Measurements from ENCODE around the gene GAS6.
"Not testable (repeated sequence)": the region's sequence is repeated elsewhere in the genome, so short reads cannot be mapped to it uniquely, and the experiment has no call there.

Gene GAS6

DNA sequence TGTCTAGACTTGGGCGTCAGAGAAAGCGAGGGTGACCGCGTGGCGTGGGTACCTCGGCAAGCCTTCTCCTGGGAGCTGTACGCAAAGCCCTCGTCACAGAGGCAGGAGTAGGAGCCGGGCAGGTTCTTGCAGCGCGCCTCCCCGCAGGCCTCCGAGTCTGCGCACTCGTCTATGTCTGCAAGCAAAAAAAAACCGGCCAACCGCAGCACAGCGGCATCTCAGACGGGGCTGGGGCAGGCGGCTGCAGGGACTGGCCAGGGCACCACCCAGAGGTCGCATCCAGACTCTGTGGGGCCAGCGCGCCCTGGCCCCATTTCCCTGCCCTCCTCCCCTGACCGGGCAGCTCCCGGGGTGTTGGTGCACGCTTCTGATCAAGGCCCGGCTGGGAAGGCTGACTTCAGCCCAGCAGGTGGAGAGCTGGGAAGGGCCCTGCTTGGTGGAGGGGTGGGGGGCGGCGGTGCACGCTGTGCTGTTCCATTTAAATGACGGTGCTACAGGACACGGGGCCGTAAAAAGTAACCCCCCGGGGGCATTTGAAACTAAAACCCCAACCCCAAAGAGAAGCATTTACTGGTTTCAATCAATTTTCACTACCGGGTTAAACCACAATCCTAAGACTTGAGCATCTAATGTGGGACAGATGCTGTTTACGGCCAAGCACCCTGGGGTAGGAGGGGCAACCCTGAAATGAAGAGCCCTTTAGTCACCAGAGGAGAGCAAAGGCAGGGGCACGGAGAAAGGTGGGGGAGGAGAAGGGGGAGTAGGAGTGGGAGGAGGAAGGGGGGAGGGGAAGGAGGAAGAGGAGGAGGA, 28.2 kb downstream of the GAS6 start:
- Histone ChIP-seq H3K4me1 (ENCODE audit: control insufficient read depth, insufficient read depth, low read length) (peaks cover 22% of the 10 kb centered on the region), H3K36me3 (ENCODE audit: control insufficient read depth, insufficient read depth, low read length) (peaks cover 7% of the 10 kb centered on the region), H3K27me3 (ENCODE audit: control insufficient read depth, insufficient read depth, low read length) (no peaks in the 10 kb centered on the region), H3K27ac (ENCODE audit: low read depth, low read length) (no peak overlapping the region), H3K4me3 (ENCODE audit: low read length) (no peak overlapping the region), H3K9ac (ENCODE audit: low read length) (no peak overlapping the region)

DNA sequence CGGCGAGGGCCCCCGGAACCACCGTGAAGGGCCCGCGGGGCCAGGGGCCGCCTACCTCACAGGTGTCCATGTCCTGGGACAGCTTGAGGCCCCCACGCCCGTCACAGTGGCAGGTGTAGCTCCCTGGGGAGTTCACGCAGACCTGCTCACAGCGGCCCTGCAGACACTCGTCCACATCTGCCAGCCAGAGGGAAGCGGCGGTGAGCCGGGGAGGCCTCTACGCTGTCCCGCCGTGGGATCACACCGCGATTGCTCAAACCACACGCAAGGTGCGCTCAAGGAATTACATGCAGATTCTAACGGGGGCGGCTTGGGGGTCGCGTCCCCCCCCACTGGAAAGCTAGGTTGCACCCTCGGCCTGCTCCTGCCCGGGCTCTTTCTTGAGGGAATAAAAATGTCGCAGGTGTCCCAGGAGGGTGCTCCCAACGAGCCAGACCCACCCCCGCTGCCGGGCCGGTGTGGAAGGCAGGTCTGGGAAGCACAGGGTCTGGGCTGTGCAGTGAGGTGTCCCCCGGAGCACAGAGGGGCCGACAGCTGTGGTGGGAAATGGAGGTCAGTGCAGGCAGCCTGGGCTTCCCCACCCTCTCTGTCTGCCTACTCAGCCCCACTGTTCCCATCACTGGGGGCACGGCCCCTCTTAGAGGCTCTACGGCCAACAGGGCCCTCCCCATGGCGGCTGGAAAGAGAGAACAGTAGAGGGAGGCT, 29.2 kb downstream of the GAS6 start:
- Histone ChIP-seq H3K4me3 (ENCODE audit: low read length) (no peak overlapping the region), H3K36me3 (ENCODE audit: control insufficient read depth, insufficient read depth, low read length) (peaks cover 7% of the 10 kb centered on the region), H3K27ac (ENCODE audit: low read depth, low read length) (no peak overlapping the region), H3K9ac (ENCODE audit: low read length) (no peak overlapping the region), H3K4me1 (ENCODE audit: control insufficient read depth, insufficient read depth, low read length) (peaks cover 18% of the 10 kb centered on the region), H3K27me3 (ENCODE audit: control insufficient read depth, insufficient read depth, low read length) (no peaks in the 10 kb centered on the region)

DNA sequence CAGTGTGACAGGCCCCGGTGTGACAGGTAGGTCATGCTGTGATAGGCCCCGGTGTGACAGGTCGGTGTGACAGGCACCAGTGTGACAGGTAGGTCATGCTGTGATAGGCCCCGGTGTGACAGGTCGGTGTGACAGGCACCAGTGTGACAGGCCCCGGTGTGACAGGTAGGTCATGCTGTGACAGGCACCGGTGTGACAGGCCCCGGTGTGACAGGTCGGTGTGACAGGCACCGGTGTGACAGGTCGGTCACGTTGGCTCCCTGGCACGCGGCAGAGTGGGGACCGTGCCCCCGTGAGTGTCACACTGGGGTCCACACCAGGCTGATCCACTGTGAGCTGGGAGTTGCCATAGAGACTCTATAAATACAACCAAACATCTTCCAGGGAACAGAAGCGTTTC, 29.9 kb downstream of the GAS6 start:
- not testable (repeated sequence) for H3K27me3 ChIP-seq (ENCODE audit: control insufficient read depth, insufficient read depth, low read length); H3K27ac ChIP-seq (ENCODE audit: low read depth, low read length); H3K36me3 ChIP-seq (ENCODE audit: control insufficient read depth, insufficient read depth, low read length); H3K9ac ChIP-seq (ENCODE audit: low read length); H3K4me3 ChIP-seq (ENCODE audit: low read length)
- peaks cover 17% of the 10 kb centered on the region for H3K4me1 ChIP-seq (ENCODE audit: control insufficient read depth, insufficient read depth, low read length)

DNA sequence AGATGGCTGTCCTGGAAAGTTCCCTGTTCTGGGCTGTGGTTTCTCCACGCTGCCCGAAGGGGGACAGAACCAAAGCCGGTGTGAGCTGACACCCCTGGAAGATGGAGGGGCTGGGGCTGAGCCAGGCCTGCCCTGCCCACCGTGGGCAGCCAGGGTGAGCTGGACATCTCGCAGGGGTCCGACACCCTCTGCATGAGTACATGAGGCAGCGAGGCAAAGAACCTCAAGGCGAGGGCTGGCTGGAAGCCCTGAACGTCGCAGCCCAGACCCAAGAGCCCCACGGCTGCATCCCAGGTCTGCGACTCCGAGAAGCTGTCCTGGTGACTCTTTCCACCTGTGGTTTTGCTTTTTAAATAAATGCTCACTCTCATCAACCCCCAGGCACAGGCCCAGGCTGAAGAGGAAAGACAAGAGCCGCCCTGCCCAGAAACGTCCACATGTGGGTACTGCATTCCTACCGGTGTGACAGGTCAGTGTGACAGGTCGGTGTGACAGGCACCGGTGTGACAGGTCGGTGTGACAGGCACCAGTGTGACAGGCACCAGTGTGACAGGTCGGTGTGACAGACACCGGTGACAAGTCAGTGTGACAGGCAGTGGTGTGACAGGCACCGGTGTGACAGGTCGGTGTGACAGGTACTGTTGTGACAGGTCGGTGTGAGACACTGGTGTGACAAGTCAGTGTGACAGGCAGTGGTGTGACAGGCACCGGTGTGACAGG, 30.6 kb downstream of the GAS6 start:
- Histone ChIP-seq H3K27ac (ENCODE audit: low read depth, low read length) (no peak overlapping the region), H3K9ac (ENCODE audit: low read length) (no peak overlapping the region), H3K4me1 (ENCODE audit: control insufficient read depth, insufficient read depth, low read length) (peaks cover 13% of the 10 kb centered on the region), H3K36me3 (ENCODE audit: control insufficient read depth, insufficient read depth, low read length) (peaks cover 7% of the 10 kb centered on the region), H3K27me3 (ENCODE audit: control insufficient read depth, insufficient read depth, low read length) (no peaks in the 10 kb centered on the region), H3K4me3 (ENCODE audit: low read length) (no peak overlapping the region)

DNA sequence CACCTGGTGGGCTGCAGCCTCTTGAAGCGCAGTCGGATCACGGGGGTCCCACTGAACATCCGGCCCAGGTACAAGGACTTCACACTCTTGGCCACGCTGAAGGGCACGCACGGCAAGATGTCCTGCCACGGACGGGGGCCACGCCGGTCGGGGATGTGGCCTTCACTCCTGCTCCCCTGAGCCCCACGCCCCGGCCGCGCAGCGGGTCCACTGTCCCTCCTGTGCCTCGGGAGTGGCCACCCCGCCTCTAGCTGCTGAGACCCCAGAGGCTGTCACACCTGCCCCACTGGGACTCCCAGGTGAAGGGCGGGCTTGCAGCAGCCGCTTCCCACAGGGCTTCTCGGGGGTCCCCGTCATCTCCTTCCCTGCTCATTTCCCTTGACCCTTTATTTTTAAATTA, 31.2 kb downstream of the GAS6 start:
- H3K36me3 ChIP-seq (ENCODE audit: control insufficient read depth, insufficient read depth, low read length) = peaks cover 7% of the 10 kb centered on the region
- no peaks in the 10 kb centered on the region for H3K27me3 ChIP-seq (ENCODE audit: control insufficient read depth, insufficient read depth, low read length)
- H3K9ac ChIP-seq (ENCODE audit: low read length) = no peak overlapping the region
- no peak overlapping the region for H3K4me3 ChIP-seq (ENCODE audit: low read length)
- peaks cover 8% of the 10 kb centered on the region for H3K4me1 ChIP-seq (ENCODE audit: control insufficient read depth, insufficient read depth, low read length)
- no peak overlapping the region for H3K27ac ChIP-seq (ENCODE audit: low read depth, low read length)

DNA sequence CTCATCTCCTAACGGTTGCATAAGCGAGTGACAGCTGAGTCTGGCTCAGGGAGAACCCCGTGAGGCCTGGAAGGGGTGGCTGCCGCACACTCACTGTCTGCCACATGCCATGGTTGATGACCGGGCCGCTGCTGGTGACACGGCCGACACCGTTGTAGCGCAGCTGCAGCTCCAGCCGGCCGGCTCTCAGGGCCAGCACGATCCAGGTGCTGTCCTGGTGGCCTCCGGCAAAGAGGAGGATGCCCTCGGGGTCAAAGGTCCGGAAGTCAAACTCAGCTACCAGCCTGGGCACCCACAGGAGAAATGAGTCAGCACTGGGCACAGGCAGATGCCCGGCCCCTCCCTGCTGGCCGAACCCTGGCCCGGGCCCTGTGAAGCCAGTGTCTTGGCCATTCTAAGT, 31.7 kb downstream of the GAS6 start:
- Histone ChIP-seq H3K27me3 (ENCODE audit: control insufficient read depth, insufficient read depth, low read length) (no peaks in the 10 kb centered on the region), H3K4me3 (ENCODE audit: low read length) (no peak overlapping the region), H3K27ac (ENCODE audit: low read depth, low read length) (no peak overlapping the region), H3K36me3 (ENCODE audit: control insufficient read depth, insufficient read depth, low read length) (peaks cover 7% of the 10 kb centered on the region), H3K9ac (ENCODE audit: low read length) (no peak overlapping the region), H3K4me1 (ENCODE audit: control insufficient read depth, insufficient read depth, low read length) (peaks cover 4% of the 10 kb centered on the region)

DNA sequence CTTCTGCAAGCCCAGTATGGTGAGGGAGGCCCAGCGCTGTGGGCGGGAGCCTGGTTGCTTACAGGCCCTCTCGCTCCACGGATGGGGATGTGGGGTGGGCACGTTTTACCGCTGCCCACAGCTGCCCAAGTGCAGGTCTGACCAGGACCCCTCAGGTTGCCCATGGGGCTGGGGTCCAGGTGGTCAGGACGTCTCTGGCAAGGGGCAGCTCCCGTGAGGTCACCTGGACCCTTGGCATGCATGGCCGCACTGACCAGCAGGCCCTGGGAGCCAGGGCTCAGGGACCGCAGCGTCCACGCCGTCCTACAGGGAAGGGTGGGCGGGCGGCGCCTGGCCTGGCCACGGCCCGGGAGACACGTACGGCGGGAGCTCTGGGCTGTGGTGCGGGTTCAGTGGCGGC, 32.8 kb downstream of the GAS6 start:
- no peaks in the 10 kb centered on the region for H3K27me3 ChIP-seq (ENCODE audit: control insufficient read depth, insufficient read depth, low read length)
- peaks cover 9% of the 10 kb centered on the region for H3K36me3 ChIP-seq (ENCODE audit: control insufficient read depth, insufficient read depth, low read length)
- H3K27ac ChIP-seq (ENCODE audit: low read depth, low read length) = no peak overlapping the region
- H3K9ac ChIP-seq (ENCODE audit: low read length) = no peak overlapping the region
- H3K4me3 ChIP-seq (ENCODE audit: low read length) = no peak overlapping the region
- no peaks in the 10 kb centered on the region for H3K4me1 ChIP-seq (ENCODE audit: control insufficient read depth, insufficient read depth, low read length)

DNA sequence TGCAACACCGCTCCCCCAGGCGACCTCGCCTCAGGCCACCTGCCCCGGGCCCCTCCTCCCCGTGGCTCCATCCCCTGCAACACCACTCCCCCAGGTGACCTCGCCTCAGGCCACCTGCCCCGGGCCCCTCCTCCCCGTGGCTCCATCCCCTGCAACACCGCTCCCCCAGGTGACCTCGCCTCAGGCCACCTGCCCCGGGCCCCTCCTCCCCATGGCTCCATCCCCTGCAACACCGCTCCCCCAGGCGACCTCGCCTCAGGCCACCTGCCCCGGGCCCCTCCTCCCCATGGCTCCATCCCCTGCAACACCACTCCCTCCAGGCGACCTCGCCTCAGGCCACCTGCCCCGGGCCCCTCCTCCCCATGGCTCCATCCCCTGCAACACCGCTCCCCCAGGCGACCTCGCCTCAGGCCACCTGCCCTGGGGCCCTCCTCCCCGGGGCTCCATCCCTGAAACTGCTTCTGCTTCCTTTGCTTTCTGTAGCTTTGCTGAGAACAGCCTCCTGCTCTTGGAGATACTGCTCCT, 33.4 kb downstream of the GAS6 start:
- not testable (repeated sequence) for H3K27ac ChIP-seq (ENCODE audit: low read depth, low read length); H3K4me1 ChIP-seq (ENCODE audit: control insufficient read depth, insufficient read depth, low read length); H3K9ac ChIP-seq (ENCODE audit: low read length); H3K36me3 ChIP-seq (ENCODE audit: control insufficient read depth, insufficient read depth, low read length); H3K27me3 ChIP-seq (ENCODE audit: control insufficient read depth, insufficient read depth, low read length); H3K4me3 ChIP-seq (ENCODE audit: low read length)

DNA sequence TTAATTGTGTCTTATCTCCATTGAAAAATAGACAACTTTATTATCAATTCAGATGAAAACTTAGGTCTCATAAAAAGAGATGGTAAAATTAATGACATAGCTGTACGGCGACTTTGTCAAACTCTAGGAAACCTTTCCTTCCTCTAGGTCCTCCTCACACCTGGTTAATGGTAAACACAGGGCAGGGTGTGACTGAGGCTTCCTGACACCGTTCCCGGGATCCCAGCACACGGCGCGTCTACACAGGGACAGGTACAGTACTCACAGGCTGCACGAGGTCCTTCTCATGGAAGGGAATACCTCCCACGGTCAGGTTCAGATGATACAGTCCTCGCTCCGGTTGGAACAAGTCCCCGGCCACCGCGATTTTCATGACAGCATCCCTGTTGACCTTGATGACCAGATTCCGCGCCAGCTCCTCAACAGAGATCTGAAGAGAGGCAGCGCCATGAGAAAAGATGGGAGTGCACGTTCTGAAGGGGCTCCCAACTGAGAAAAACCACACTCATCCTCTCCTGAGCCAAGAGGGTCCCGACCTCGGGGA, 35.5 kb downstream of the GAS6 start:
- no peaks in the 10 kb centered on the region for H3K4me1 ChIP-seq (ENCODE audit: control insufficient read depth, insufficient read depth, low read length)
- no peak overlapping the region for H3K27ac ChIP-seq (ENCODE audit: low read depth, low read length)
- no peak overlapping the region for H3K4me3 ChIP-seq (ENCODE audit: low read length)
- no peak overlapping the region for H3K9ac ChIP-seq (ENCODE audit: low read length)
- H3K27me3 ChIP-seq (ENCODE audit: control insufficient read depth, insufficient read depth, low read length) = no peaks in the 10 kb centered on the region
- H3K36me3 ChIP-seq (ENCODE audit: control insufficient read depth, insufficient read depth, low read length) = peaks cover 7% of the 10 kb centered on the region

DNA sequence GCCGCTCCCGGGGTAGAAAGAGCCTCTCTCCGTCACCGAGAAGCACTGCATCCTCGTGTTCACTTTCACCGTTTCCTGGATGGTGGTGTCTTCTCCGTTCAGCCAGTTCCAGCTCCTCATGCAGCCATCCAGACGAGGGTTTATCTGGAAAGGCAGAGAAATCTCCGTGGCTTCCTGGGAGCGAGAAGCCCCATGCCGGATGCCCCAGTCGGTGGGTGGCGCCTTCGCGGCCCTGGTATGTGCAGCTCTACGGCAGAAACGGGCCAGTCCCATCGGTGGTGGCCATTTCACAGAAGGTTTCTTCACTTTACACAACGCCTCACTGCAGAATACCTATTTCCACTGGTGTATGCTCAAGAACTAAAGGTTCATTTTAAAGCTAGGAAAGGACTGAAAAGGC, 36.9 kb downstream of the GAS6 start:
- Histone ChIP-seq H3K27me3 (ENCODE audit: control insufficient read depth, insufficient read depth, low read length) (no peaks in the 10 kb centered on the region), H3K9ac (ENCODE audit: low read length) (no peak overlapping the region), H3K36me3 (ENCODE audit: control insufficient read depth, insufficient read depth, low read length) (peaks cover 3% of the 10 kb centered on the region), H3K4me1 (ENCODE audit: control insufficient read depth, insufficient read depth, low read length) (peaks cover 2% of the 10 kb centered on the region), H3K4me3 (ENCODE audit: low read length) (no peak overlapping the region), H3K27ac (ENCODE audit: low read depth, low read length) (no peak overlapping the region)

DNA sequence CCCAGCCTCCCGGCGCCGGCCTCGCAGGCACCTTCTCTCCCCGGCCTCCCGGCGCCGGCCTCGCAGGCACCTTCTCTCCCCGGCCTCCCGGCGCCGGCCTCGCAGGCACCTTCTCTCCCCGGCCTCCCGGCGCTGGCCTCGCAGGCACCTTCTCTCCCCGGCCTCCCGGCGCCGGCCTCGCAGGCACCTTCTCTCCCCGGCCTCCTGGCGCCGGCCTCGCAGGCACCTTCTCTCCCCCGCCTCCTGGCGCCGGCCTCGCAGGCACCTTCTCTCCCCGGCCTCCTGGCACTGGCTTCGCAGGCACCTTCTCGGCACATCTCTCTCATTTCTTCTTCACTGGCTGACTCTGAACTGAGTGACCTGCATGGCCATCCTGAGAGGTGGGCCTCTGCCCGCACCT, 37.4 kb downstream of the GAS6 start:
- not testable (repeated sequence) for H3K36me3 ChIP-seq (ENCODE audit: control insufficient read depth, insufficient read depth, low read length); H3K9ac ChIP-seq (ENCODE audit: low read length)

DNA sequence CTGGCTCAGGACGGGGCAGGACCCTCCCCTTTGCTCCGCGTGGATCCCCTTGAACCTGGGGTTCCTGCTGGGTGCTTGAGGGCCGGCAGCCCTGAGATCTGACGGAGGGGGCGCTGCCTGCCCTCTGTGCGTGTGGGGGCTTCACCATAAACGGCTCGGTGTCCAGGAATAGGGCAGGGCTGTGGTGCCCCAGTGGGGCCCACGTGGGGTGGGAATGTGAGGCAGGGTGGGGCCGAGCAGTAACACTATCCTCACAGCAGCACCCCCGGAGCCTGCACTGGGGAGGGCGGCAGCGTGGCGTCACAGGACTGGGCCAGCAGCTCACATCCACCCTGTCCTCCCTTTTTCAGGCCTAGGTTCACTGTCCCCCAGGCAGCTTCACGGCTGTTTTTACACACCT, 38.0 kb downstream of the GAS6 start:
- H3K36me3 ChIP-seq (ENCODE audit: control insufficient read depth, insufficient read depth, low read length) = peaks cover 3% of the 10 kb centered on the region

More for the DNA sequence above, 37.4 kb downstream of the GAS6 start:
- H3K4me1 ChIP-seq (ENCODE audit: control insufficient read depth, insufficient read depth, low read length); H3K27ac ChIP-seq (ENCODE audit: low read depth, low read length); H3K4me3 ChIP-seq (ENCODE audit: low read length); H3K27me3 ChIP-seq (ENCODE audit: control insufficient read depth, insufficient read depth, low read length): not testable (repeated sequence)

More for the DNA sequence above, 38.0 kb downstream of the GAS6 start:
- H3K27me3 ChIP-seq (ENCODE audit: control insufficient read depth, insufficient read depth, low read length) = no peaks in the 10 kb centered on the region
- no peak overlapping the region for H3K27ac ChIP-seq (ENCODE audit: low read depth, low read length)
- no peak overlapping the region for H3K4me3 ChIP-seq (ENCODE audit: low read length)
- H3K9ac ChIP-seq (ENCODE audit: low read length) = no peak overlapping the region
- peaks cover 10% of the 10 kb centered on the region for H3K4me1 ChIP-seq (ENCODE audit: control insufficient read depth, insufficient read depth, low read length)

Measured in rectal smooth muscle tissue (tissue), 1 donor.